ENCODE data around the gene STXBP5L. TPM values are rescaled to one million over a fixed set of nuclear protein-coding genes. Genes with fewer than 3 reads are reported as not detected.

STXBP5L gene
- total and polyA plus RNA-seq, 2 of the 4 experiments (the other 2 are of a cell fraction) = not detected

- Histone ChIP-seq H3K9ac (ENCODE audit: low read depth, low read length) (no peak overlapping the region), H2BK20ac (ENCODE audit: low read depth, low read length) (no peak overlapping the region), H3K18ac (ENCODE audit: low read depth, low read length) (no peak overlapping the region), H2AFZ (replicated peaks; ENCODE audit: low read length, poor library complexity) (no peak overlapping the region), H2BK15ac (ENCODE audit: low read depth, low read length) (no peak overlapping the region), H3K27ac (ENCODE audit: insufficient read depth, low read length) (no peak overlapping the region), H4K20me1 (ENCODE audit: insufficient read depth, low read length) (no peaks in the 10 kb centered on the region), H3K36me3 (ENCODE audit: control insufficient read depth, insufficient read depth, low read length) (no peaks in the 10 kb centered on the region), H3K14ac (replicated peaks; ENCODE audit: low read depth, low read length) (no peak overlapping the region), H4K5ac (ENCODE audit: low read depth, low read length) (no peak overlapping the region), H3K56ac (ENCODE audit: extremely low read depth, insufficient read depth, low read length) (no peak overlapping the region), H3K27me3 (ENCODE audit: control insufficient read depth, insufficient read depth, low read length) (no peaks in the 10 kb centered on the region), H3K9me3 (ENCODE audit: control insufficient read depth, insufficient read depth, low read length) (peaks cover 2% of the 10 kb centered on the region; the same call in 1 of the 2 replicates), H2AK9ac (replicated peaks; ENCODE audit: low read depth, low read length, poor library complexity) (no peak overlapping the region), H4K8ac (ENCODE audit: low read depth in 2 of 2, low read length in 2 of 2) (no peak overlapping the region), H3K4me3 (ENCODE audit: insufficient read depth, low read depth, low read length) (no peak overlapping the region), H2AK5ac (ENCODE audit: low read depth, low read length) (no peak overlapping the region), H3K79me1 (ENCODE audit: low read depth in 1 of 2, low read length in 2 of 2) (no peaks in the 10 kb centered on the region), H2BK120ac (ENCODE audit: low read depth, low read length) (no peak overlapping the region), H3K9me1 (ENCODE audit: insufficient read depth, low read length) (no peaks in the 10 kb centered on the region), H3K23ac (ENCODE audit: low read depth, low read length) (no peak overlapping the region), H4K91ac (ENCODE audit: insufficient read depth, low read depth, low read length) (no peak overlapping the region), H2BK5ac (ENCODE audit: low read depth, low read length, poor library complexity, severe bottlenecking) (no peak overlapping the region), H3K4me1 (ENCODE audit: control insufficient read depth, insufficient read depth, low read length) (no peaks in the 10 kb centered on the region), H3K4me2 (ENCODE audit: low read depth, low read length) (no peak overlapping the region), H3K4ac (ENCODE audit: low read depth, low read length) (no peak overlapping the region)
- no CpG with 5 or more reads among the region's 1 CpG for WGBS, 2 experiments (ENCODE audit: extremely low coverage in 2 of 2, insufficient read length in 1 of 2)
- no peak for TF ChIP-seq MAZ (IDR thresholded peaks at IDR 0.05; ENCODE audit: borderline replicate concordance, low read depth, low read length)
- no peak for TF ChIP-seq BHLHE40 (IDR thresholded peaks at IDR 0.05; ENCODE audit: low read depth, low read length)
- TF ChIP-seq MAFK (IDR thresholded peaks at IDR 0.05; ENCODE audit: low read depth, low read length) = no peak
- no peak for TF ChIP-seq RCOR1 (IDR thresholded peaks at IDR 0.05; ENCODE audit: insufficient replicate concordance, low read length)
- no peak for TF ChIP-seq SMC3 (IDR thresholded peaks at IDR 0.05; ENCODE audit: low read depth, low read length)
- DNase-seq (no peak), ATAC-seq (ENCODE audit: low read depth) (no peak)
- no TSS peak for BruUV-seq (replicated peaks)
- ChIA-PET POLR2A (ENCODE audit: unreplicated experiment) (no interaction called here), CTCF (no interaction called here)
- intact Hi-C loops (cut with micrococcal nuclease) (no loop called here), dilution Hi-C loops (cut with HindIII; ENCODE audit: low sequenced_read_pairs, unreplicated experiment) (no loop called here), in situ Hi-C loops (cut with MboI; ENCODE audit: low sequenced_read_pairs) (no loop called here)
Observed at GRCh38 chr3:121269389-121269788, 361.4 kb downstream of the STXBP5L start.
